Muscle of arm (tissue), 12 donors: ENCODE measurements around the gene NR6A1. TPM values are rescaled to one million over a fixed set of nuclear protein-coding genes. Genes with fewer than 3 reads are reported as not detected.

Experiments used
- DNase-seq: peaks from one replicate; pipeline ENCODE4 v3.0.0-alpha.2; 2013
- polyA plus RNA-seq, 12 donors: library from polyadenylated mRNA; unstranded; fragments of 120-200 nt; gene quantifications; one replicate each; pipeline ENCODE4 v1.2.1, GENCODE V29; 2013; ENCODE audit not compliant: insufficient read length in 12 of 12

The NR6A1 gene
- polyA plus RNA-seq, 12 donors = 0.62 to 2.4 (median 1.1) TPM; not detected in 1

DNA sequence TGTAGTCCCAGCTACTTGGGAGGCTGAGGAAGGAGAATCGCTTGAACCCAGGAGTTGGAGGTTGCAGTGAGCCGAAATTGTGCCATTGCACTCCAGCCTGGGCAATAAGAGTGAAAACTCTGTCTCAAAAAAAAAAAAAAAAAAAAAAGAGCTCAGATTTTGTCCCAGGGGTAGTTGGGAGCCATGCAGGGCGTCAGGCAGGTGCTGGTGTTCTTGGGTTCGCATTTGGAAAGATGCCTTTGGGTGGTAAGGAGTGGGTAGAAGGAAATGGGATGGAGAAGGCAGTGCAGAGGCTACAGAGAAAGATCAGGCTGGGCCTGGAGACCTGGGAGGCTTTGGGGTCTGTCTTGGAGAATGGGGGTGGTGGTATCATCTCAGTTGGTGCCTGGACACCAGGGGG, 297.0 kb downstream of the NR6A1 start:
- no peak for DNase-seq

DNA sequence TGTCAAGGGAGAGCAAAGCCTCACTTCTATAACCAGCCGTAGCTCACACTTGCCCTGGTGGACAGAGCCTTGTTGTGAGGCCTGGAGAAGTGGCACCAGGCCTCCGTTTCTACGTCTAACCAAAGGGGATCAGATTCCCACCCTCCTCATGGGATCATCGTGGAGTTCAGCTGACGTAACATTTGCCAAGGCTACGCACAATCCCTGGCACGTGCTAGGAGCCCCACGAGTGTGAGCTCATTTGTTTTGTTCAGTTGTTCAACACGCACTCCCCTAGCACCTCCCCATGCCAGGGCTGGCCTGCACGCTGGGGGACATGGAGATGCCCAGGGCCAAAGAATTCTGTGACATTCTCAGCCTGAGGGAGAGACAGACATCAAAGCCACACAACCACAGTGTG, 297.8 kb downstream of the NR6A1 start:
- DNase-seq = no peak

DNA sequence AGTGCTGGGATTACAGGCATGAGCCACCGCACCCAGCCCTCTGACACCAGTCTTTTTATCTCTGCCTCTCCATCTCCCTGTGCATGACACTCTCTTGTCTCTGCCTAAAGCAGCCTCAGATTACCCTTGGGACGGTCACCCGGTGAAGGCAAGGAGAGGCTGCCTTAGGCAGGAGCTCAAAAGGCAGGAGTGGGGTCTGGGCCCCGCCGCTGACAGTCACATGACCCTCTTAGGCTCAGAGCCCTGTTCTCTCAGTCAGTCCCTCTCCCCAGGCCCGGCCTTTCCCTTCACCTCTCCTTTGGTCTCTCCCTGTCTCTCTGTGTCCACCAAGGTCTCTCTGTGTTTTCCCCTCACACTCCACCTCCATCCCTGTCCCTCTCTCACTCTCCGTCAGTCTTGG, 298.3 kb downstream of the NR6A1 start:
- no peak for DNase-seq

DNA sequence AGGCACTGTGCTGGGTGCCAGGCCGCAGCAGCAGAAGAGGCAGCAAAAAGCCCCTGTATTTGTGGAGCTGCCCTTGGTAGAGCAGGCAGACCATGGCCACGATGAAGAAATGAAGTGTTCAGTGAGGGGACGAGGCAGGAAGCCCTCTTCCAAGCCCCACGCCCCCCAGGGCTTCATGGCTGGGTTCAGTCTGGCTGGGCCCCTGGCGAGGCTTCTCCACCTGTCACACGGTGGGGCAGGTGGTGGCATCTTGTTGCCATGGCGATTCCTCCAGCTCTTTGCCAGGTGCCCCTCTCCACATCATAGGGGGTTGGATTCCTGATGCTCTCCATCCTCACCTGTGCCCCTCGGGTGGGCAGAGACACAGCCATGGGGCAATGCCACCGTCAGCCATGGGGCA, 299.4 kb downstream of the NR6A1 start:
- DNase-seq = no peak

DNA sequence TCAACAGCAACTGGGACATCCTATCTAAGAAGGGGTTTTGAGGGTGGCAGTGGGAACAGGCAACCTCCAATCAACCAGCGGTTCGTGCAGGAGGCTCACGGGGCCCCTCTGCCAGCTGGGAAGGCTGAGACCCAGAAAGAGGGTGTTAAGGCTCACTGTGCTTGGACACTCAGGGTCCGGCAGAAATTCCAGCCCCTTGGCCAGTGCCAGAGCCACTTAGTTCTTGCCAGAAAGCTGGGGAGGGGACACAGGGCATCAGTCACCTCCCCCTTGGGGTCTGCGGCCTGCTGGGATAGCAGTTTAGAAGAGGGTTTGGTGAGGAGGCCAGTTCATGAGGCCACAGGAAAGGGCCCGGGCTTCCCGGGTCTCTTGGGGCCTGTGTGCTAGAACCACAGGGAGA, 300.4 kb downstream of the NR6A1 start:
- no peak for DNase-seq

DNA sequence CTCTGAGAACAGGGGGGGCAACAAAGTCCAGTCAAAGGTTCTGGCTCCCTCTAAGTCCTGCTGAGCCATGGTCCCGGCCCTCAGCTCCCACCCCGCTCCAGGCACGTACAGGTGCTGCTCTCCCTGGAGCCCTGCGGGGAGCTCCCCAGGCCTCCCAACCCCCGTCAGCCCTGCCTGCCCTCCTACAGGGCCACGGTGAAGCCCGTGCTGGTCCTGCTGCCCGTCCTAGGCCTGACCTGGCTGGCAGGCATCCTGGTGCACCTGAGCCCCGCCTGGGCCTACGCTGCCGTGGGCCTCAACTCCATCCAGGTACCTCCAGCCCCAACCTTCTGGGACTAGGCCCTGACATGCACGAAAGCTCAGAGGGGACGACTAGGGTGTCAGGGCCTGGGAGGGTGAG, 300.8 kb downstream of the NR6A1 start:
- DNase-seq = no peak

DNA sequence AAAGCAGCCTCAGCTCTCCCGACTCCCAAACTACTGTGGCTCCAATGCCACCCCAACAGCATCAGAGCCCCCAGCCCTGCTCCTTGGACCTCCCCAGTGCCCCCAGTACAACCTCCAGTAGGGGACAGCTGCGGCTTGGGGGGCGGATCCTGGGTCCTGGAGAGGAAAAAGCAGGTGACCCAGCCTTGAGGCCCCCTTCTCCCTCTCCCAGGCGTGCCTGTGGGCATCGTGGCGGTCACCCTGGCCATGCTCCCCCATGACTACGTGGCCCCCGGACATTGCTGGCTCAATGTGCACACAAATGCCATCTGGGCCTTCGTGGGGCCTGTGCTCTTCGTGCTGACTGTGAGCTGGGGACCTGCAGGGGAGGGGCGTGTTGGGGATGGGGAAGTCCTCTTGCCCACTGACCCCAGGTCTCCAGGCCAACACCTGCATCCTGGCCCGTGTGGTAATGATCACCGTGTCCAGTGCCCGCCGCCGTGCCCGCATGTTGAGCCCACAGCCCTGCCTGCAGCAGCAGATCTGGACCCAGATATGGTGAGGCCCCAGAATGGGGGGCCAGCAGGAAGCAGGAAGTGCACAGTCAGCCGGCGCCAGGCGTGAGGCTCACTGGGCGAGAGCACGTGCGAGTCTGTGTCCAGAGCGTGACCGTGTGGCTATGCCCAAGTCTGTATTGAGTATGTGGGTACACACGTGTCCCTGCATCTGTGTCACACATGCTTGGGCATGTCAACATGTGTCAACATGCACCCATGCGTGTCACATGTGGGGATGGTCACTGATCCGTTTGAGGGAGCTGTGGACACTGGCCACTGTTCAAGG, 301.9 kb downstream of the NR6A1 start:
- DNase-seq = no peak

DNA sequence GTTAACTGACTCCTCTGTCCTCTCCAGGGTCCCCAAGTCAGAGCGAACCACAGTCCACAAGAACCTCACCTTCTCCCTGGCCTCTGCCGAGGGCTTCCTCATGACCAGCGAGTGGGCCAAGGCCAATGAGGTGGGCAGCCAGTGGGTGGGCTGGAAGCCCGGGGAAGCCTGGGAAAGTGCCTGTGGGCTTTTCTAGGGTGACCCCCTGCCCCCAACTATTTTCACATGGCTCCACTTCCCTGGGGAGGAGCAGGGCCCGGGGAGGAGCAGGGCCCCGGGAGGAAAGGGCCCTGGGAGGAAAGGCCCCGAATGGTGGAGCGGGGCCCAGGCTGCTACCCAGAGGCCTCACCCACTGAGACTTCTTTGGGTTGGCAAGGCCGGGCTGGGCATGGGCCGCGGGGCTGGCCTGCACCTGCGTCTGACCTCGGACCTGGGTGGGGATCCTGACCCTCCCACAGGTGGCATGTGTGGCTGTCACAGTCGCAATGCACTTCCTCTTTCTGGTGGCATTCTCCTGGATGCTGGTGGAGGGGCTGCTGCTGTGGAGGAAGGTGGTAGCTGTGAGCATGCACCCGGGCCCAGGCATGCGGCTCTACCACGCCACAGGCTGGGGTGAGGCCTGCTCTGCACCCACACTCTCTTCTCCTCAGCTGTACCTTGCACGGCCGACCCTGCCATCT, 302.9 kb downstream of the NR6A1 start:
- no peak for DNase-seq

DNA sequence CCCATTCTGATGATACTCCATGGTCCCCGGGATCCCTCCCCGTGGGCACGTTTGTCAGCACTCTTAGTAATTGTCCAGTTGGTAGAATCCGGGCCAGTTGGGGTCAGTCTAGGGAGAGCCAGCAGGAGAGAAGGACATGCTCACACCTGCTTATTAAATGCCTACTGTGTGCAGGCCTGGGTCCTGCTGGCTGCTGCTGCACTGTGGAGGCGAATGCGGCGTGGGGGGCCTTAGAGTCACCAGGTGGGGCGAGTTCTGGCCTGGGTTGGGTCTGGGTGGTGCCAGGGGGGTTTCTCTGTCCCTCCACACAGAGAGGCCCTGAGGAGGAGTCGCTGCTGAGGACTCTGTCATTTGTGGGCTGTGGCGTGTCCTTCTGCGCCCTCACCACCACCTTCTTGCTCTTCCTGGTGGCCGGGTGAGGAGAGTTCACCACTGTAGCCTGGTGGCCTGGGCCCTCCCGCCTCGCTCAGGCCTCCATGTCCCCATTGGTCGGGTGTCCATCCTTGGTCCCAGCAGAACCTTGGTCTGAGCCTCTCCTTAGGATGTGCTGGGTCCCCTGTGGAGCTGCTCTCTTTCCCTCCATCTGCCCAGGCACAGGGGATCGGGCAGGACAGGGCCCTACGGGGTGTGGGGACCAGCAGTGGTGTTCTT, 303.6 kb downstream of the NR6A1 start:
- no peak for DNase-seq

Other genes with a start within 250 kb of the NR6A1 start
- 100 to 1,000 TPM; 100 to 283 (median 150) TPM for gene OLFML2A, start 5.8 kb upstream of the NR6A1 start, polyA plus RNA-seq
- gene WDR38, start 82.1 kb upstream of the NR6A1 start, polyA plus RNA-seq = under 1 TPM in 6 of 12 donors, not detected in 6; 0.12 to 0.34 (median 0.26) TPM
- gene RPL35, start 90.6 kb upstream of the NR6A1 start, polyA plus RNA-seq = 1,000 to 10,000 TPM in 11 of 12 donors, not detected in 1; 1,368 to 2,116 (median 1,662) TPM
- gene ARPC5L, start 90.8 kb upstream of the NR6A1 start, polyA plus RNA-seq = 10 to 100 TPM in 11 of 12 donors, not detected in 1; 17.1 to 32.9 (median 29.7) TPM
- 10 to 100 TPM in 11 of 12 donors, not detected in 1; 10.1 to 21.2 (median 13.3) TPM for gene GOLGA1, start 169.8 kb upstream of the NR6A1 start, polyA plus RNA-seq